Measurements from ENCODE around the gene TMEM222. TPM values are rescaled to one million over a fixed set of nuclear protein-coding genes. Genes with fewer than 3 reads are reported as not detected.

TMEM222 gene
- polyA plus RNA-seq, 4 donors, result 30.3 to 51.7 (median 36.9) TPM

GRCh38 chr1:27300341-27301051, 21.5 kb upstream of the TMEM222 start:
- no peak overlapping the region for H3K4me3 ChIP-seq (ENCODE audit: low read depth in 1 of 3, low read length in 3 of 3)
- H3K27ac ChIP-seq (ENCODE audit: low read depth in 1 of 3, low read length in 2 of 3), result peak overlapping the region in 2 of 3 donors; percentile 83 to 84
- no peaks in the 10 kb centered on the region for H3K9me3 ChIP-seq (ENCODE audit: control insufficient read depth in 2 of 2, insufficient read depth in 1 of 2, low read depth in 1 of 2, low read length in 1 of 2)
- H3K4me1 ChIP-seq (ENCODE audit: control insufficient read depth in 3 of 3, insufficient read depth in 2 of 3, low read depth in 1 of 3, low read length in 2 of 3), result peaks cover 0 to 17% (median 0%) of the 10 kb centered on the region in 3 donors
- DNase-seq (peak; percentile 81 to 90), FAIRE-seq (no peak)
- WGBS, 3 donors, result 31 to 55% (median 50%) methylated on average over 5 of the region's 5 CpGs
- peaks cover 0 to 91% (median 15%) of the 10 kb centered on the region in 3 donors for H3K36me3 ChIP-seq (ENCODE audit: control insufficient read depth in 3 of 3, insufficient read depth in 2 of 3, low read depth in 1 of 3, low read length in 3 of 3)
- H3K27me3 ChIP-seq (ENCODE audit: control insufficient read depth in 3 of 3, insufficient read depth in 3 of 3, low read length in 3 of 3), result no peaks in the 10 kb centered on the region

GRCh38 chr1:27301052-27301422, 20.9 kb upstream of the TMEM222 start:
- DNase-seq (no peak), FAIRE-seq (no peak)
- Histone ChIP-seq H3K4me1 (ENCODE audit: control insufficient read depth in 3 of 3, insufficient read depth in 2 of 3, low read depth in 1 of 3, low read length in 2 of 3) (peaks cover 0 to 17% (median 0%) of the 10 kb centered on the region in 3 donors), H3K27ac (ENCODE audit: low read depth in 1 of 3, low read length in 2 of 3) (peak overlapping the region in 2 of 3 donors; percentile 25 to 83), H3K9me3 (ENCODE audit: control insufficient read depth in 2 of 2, insufficient read depth in 1 of 2, low read depth in 1 of 2, low read length in 1 of 2) (no peaks in the 10 kb centered on the region), H3K36me3 (ENCODE audit: control insufficient read depth in 3 of 3, insufficient read depth in 2 of 3, low read depth in 1 of 3, low read length in 3 of 3) (peaks cover 0 to 88% (median 15%) of the 10 kb centered on the region in 3 donors), H3K27me3 (ENCODE audit: control insufficient read depth in 3 of 3, insufficient read depth in 3 of 3, low read length in 3 of 3) (no peaks in the 10 kb centered on the region), H3K4me3 (ENCODE audit: low read depth in 1 of 3, low read length in 3 of 3) (no peak overlapping the region)
- 76 to 79% (median 78%) methylated on average over 8 of the region's 8 CpGs for WGBS, 3 donors

- DNase-seq (no peak), FAIRE-seq (no peak)
- WGBS, 3 donors, result 80 to 85% (median 83%) methylated on average over 10 of the region's 10 CpGs
- Histone ChIP-seq H3K9me3 (ENCODE audit: control insufficient read depth in 2 of 2, insufficient read depth in 1 of 2, low read depth in 1 of 2, low read length in 1 of 2) (no peaks in the 10 kb centered on the region), H3K4me1 (ENCODE audit: control insufficient read depth in 3 of 3, insufficient read depth in 2 of 3, low read depth in 1 of 3, low read length in 2 of 3) (peaks cover 0 to 17% (median 0%) of the 10 kb centered on the region in 3 donors), H3K4me3 (ENCODE audit: low read depth in 1 of 3, low read length in 3 of 3) (no peak overlapping the region), H3K36me3 (ENCODE audit: control insufficient read depth in 3 of 3, insufficient read depth in 2 of 3, low read depth in 1 of 3, low read length in 3 of 3) (peaks cover 0 to 92% (median 15%) of the 10 kb centered on the region in 3 donors), H3K27ac (ENCODE audit: low read depth in 1 of 3, low read length in 2 of 3) (peak overlapping the region in 1 of 3 donors; percentile 25), H3K27me3 (ENCODE audit: control insufficient read depth in 3 of 3, insufficient read depth in 3 of 3, low read length in 3 of 3) (no peaks in the 10 kb centered on the region)
Measured at GRCh38 chr1:27301582-27302199, 20.3 kb upstream of the TMEM222 start.

GRCh38 chr1:27302612-27303011, 19.4 kb upstream of the TMEM222 start:
- H3K27ac ChIP-seq (ENCODE audit: low read depth in 1 of 3, low read length in 2 of 3), result no peak overlapping the region
- DNase-seq (no peak), FAIRE-seq (no peak)
- H3K27me3 ChIP-seq (ENCODE audit: control insufficient read depth in 3 of 3, insufficient read depth in 3 of 3, low read length in 3 of 3), result no peaks in the 10 kb centered on the region
- peaks cover 0 to 17% (median 0%) of the 10 kb centered on the region in 3 donors for H3K4me1 ChIP-seq (ENCODE audit: control insufficient read depth in 3 of 3, insufficient read depth in 2 of 3, low read depth in 1 of 3, low read length in 2 of 3)
- H3K4me3 ChIP-seq (ENCODE audit: low read depth in 1 of 3, low read length in 3 of 3), result no peak overlapping the region
- peaks cover 0 to 92% (median 15%) of the 10 kb centered on the region in 3 donors for H3K36me3 ChIP-seq (ENCODE audit: control insufficient read depth in 3 of 3, insufficient read depth in 2 of 3, low read depth in 1 of 3, low read length in 3 of 3)
- 93 to 96% (median 94%) methylated on average over 2 of the region's 2 CpGs for WGBS, 3 donors
- H3K9me3 ChIP-seq (ENCODE audit: control insufficient read depth in 2 of 2, insufficient read depth in 1 of 2, low read depth in 1 of 2, low read length in 1 of 2), result no peaks in the 10 kb centered on the region

- H3K9me3 ChIP-seq (ENCODE audit: control insufficient read depth in 2 of 2, insufficient read depth in 1 of 2, low read depth in 1 of 2, low read length in 1 of 2), result no peaks in the 10 kb centered on the region
- H3K27me3 ChIP-seq (ENCODE audit: control insufficient read depth in 3 of 3, insufficient read depth in 3 of 3, low read length in 3 of 3), result no peaks in the 10 kb centered on the region
- H3K4me1 ChIP-seq (ENCODE audit: control insufficient read depth in 3 of 3, insufficient read depth in 2 of 3, low read depth in 1 of 3, low read length in 2 of 3), result peaks cover 0 to 16% (median 0%) of the 10 kb centered on the region in 3 donors
- H3K4me3 ChIP-seq (ENCODE audit: low read depth in 1 of 3, low read length in 3 of 3), result no peak overlapping the region
- H3K27ac ChIP-seq (ENCODE audit: low read depth in 1 of 3, low read length in 2 of 3), result no peak overlapping the region
- FAIRE-seq, result no peak
- peaks cover 0 to 89% (median 9%) of the 10 kb centered on the region in 3 donors for H3K36me3 ChIP-seq (ENCODE audit: control insufficient read depth in 3 of 3, insufficient read depth in 2 of 3, low read depth in 1 of 3, low read length in 3 of 3)
- WGBS, 3 donors, result 91 to 93% (median 92%) methylated on average over 15 of the region's 15 CpGs
- no peak for DNase-seq
Measured at GRCh38 chr1:27303509-27303908, 18.5 kb upstream of the TMEM222 start.

- Histone ChIP-seq H3K4me1 (ENCODE audit: control insufficient read depth in 3 of 3, insufficient read depth in 2 of 3, low read depth in 1 of 3, low read length in 2 of 3) (no peaks in the 10 kb centered on the region), H3K9me3 (ENCODE audit: control insufficient read depth in 2 of 2, insufficient read depth in 1 of 2, low read depth in 1 of 2, low read length in 1 of 2) (no peaks in the 10 kb centered on the region), H3K4me3 (ENCODE audit: low read depth in 1 of 3, low read length in 3 of 3) (no peak overlapping the region), H3K27me3 (ENCODE audit: control insufficient read depth in 3 of 3, insufficient read depth in 3 of 3, low read length in 3 of 3) (no peaks in the 10 kb centered on the region), H3K27ac (ENCODE audit: low read depth in 1 of 3, low read length in 2 of 3) (no peak overlapping the region), H3K36me3 (ENCODE audit: control insufficient read depth in 3 of 3, insufficient read depth in 2 of 3, low read depth in 1 of 3, low read length in 3 of 3) (peaks cover 0 to 64% (median 6%) of the 10 kb centered on the region in 3 donors)
- no peak for DNase-seq
- 89 to 94% (median 90%) methylated on average over 11 of the region's 11 CpGs for WGBS, 3 donors
- FAIRE-seq, result no peak
Measured at GRCh38 chr1:27306071-27306470, 15.9 kb upstream of the TMEM222 start.

- Histone ChIP-seq H3K27ac (ENCODE audit: low read depth in 1 of 3, low read length in 2 of 3) (no peak overlapping the region), H3K9me3 (ENCODE audit: control insufficient read depth in 2 of 2, insufficient read depth in 1 of 2, low read depth in 1 of 2, low read length in 1 of 2) (no peaks in the 10 kb centered on the region), H3K4me3 (ENCODE audit: low read depth in 1 of 3, low read length in 3 of 3) (no peak overlapping the region), H3K4me1 (ENCODE audit: control insufficient read depth in 3 of 3, insufficient read depth in 2 of 3, low read depth in 1 of 3, low read length in 2 of 3) (no peaks in the 10 kb centered on the region), H3K36me3 (ENCODE audit: control insufficient read depth in 3 of 3, insufficient read depth in 2 of 3, low read depth in 1 of 3, low read length in 3 of 3) (peaks cover 0 to 55% (median 6%) of the 10 kb centered on the region in 3 donors), H3K27me3 (ENCODE audit: control insufficient read depth in 3 of 3, insufficient read depth in 3 of 3, low read length in 3 of 3) (no peaks in the 10 kb centered on the region)
- WGBS, 3 donors, result 81 to 96% (median 92%) methylated on average over 10 to 11 of the region's 11 CpGs
- DNase-seq, result no peak
- no peak for FAIRE-seq
Measured at GRCh38 chr1:27306892-27307761, 14.8 kb upstream of the TMEM222 start.

- no peak overlapping the region for H3K27ac ChIP-seq (ENCODE audit: low read depth in 1 of 3, low read length in 2 of 3)
- no peaks in the 10 kb centered on the region for H3K9me3 ChIP-seq (ENCODE audit: control insufficient read depth in 2 of 2, insufficient read depth in 1 of 2, low read depth in 1 of 2, low read length in 1 of 2)
- no peaks in the 10 kb centered on the region for H3K4me1 ChIP-seq (ENCODE audit: control insufficient read depth in 3 of 3, insufficient read depth in 2 of 3, low read depth in 1 of 3, low read length in 2 of 3)
- H3K36me3 ChIP-seq (ENCODE audit: control insufficient read depth in 3 of 3, insufficient read depth in 2 of 3, low read depth in 1 of 3, low read length in 3 of 3), result peaks cover 0 to 48% (median 6%) of the 10 kb centered on the region in 3 donors
- H3K27me3 ChIP-seq (ENCODE audit: control insufficient read depth in 3 of 3, insufficient read depth in 3 of 3, low read length in 3 of 3), result no peaks in the 10 kb centered on the region
- H3K4me3 ChIP-seq (ENCODE audit: low read depth in 1 of 3, low read length in 3 of 3), result no peak overlapping the region
- no peak for FAIRE-seq
- DNase-seq, result no peak
- WGBS, 3 donors, result 85 to 92% (median 90%) methylated on average over 6 of the region's 6 CpGs
Measured at GRCh38 chr1:27307874-27308598, 13.9 kb upstream of the TMEM222 start.

Measured in small intestine (tissue), 7 donors.